GM12878 (cell line): ENCODE data around the gene POMT1. TPM values are rescaled to one million over a fixed set of nuclear protein-coding genes. Genes with fewer than 3 reads are reported as not detected.
A peak's percentile ranks its signal among the peaks of the same experiment; 100 is the strongest.

Source experiments
- ATAC-seq: fragments of 200-7000 bp; cut with Tn5 transposase; 3 replicates; pipeline ENCODE4 v1.9.1; 2020; ENCODE audit warnings: mild to moderate bottlenecking, moderate library complexity
- BruUV-seq: library from RNA; stranded (reverse); fragments of 400-500 nt; replicated peaks from 2 replicates; lab custom pipeline; 2021; lab: Mats Ljungman, UMichigan
- CTCF ChIA-PET: fragments of 300-600 bp; sonication (Branson Sonifier 250); formaldehyde crosslinking; extraction: SDS; loops from one replicate; lab custom pipeline; 2021; ENCODE audit warnings: inconsistent platforms; lab: Yijun Ruan, JAX
- POLR2A ChIA-PET: fragments of 350-600 bp; formaldehyde crosslinking; extraction: SDS; loops from one replicate; lab custom pipeline; 2021; ENCODE audit warnings: inconsistent platforms; lab: Charles Lee
- RAD21 ChIA-PET: fragments of 300-600 bp; sonication (Branson Sonifier 250); formaldehyde crosslinking; loops from one replicate; lab custom pipeline; 2023; ENCODE audit warnings: antibody characterized with exemption; ENCODE audit not compliant: unreplicated experiment; lab: Charles Lee
- SMC1A ChIA-PET: fragments of 300-600 bp; sonication (Branson Sonifier 250); formaldehyde crosslinking; loops from one replicate; lab custom pipeline; 2023; ENCODE audit not compliant: unreplicated experiment, uncharacterized antibody; lab: Charles Lee
- DNase-seq: peaks from one replicate; pipeline ENCODE4 v3.0.0-alpha.2; 2011; ENCODE audit warnings: low read depth, low spot score
- FAIRE-seq: peaks from 3 replicates; lab custom pipeline; 2011; peaks lifted over from hg19 to GRCh38; lab: Jason Lieb, UNC
- H2AFZ ChIP-seq: 2 replicates; pipeline ENCODE4 v1.6.0; 2011; ENCODE audit warnings: low read depth, low read length, control low read depth; ENCODE audit not compliant: control insufficient read depth
- H3K27ac ChIP-seq: 2 replicates; pipeline ENCODE4 v1.5.1; 2011; ENCODE audit warnings: control low read depth; ENCODE audit not compliant: control insufficient read depth, insufficient read depth
- H3K27me3 ChIP-seq, 2 experiments: replicated peaks in 1 of 2; 2 replicates each; pipeline versions ENCODE4 v1.6.0 to v1.6.1; 2011; ENCODE audit warnings: low read length in 1 of 2; ENCODE audit not compliant: control insufficient read depth in 2 of 2, insufficient read depth in 2 of 2
- H3K36me3 ChIP-seq, 2 experiments: 2 replicates each; pipeline ENCODE4 v1.5.1; 2011; ENCODE audit warnings: low read length in 1 of 2; ENCODE audit not compliant: control insufficient read depth in 2 of 2, insufficient read depth in 2 of 2
- H3K4me1 ChIP-seq: 2 replicates; pipeline ENCODE4 v1.6.1; 2011; ENCODE audit warnings: mild to moderate bottlenecking, low read length, moderate library complexity, mixed read lengths; ENCODE audit not compliant: control insufficient read depth, insufficient read depth
- H3K4me2 ChIP-seq: 2 replicates; pipeline ENCODE4 v1.6.0; 2011; ENCODE audit warnings: control low read depth; ENCODE audit not compliant: control insufficient read depth, insufficient read depth
- H3K4me3 ChIP-seq: fragments of 200-600 bp; sonication (generic); 2 replicates; pipeline ENCODE4 v1.5.1; 2016
- H3K79me2 ChIP-seq: 2 replicates; pipeline ENCODE4 v1.6.0; 2011; ENCODE audit warnings: low read length; ENCODE audit not compliant: control insufficient read depth, insufficient read depth
- H3K9ac ChIP-seq: 2 replicates; pipeline ENCODE4 v1.8.0; 2011; ENCODE audit warnings: low read length, control low read depth, mixed read lengths; ENCODE audit not compliant: control insufficient read depth, insufficient read depth
- H3K9me3 ChIP-seq: replicated peaks from 3 replicates; pipeline ENCODE4 v1.5.1; 2011; ENCODE audit warnings: mild to moderate bottlenecking, low read length; ENCODE audit not compliant: control insufficient read depth, insufficient read depth
- H4K20me1 ChIP-seq: 2 replicates; pipeline ENCODE4 v1.6.0; 2011; ENCODE audit not compliant: control insufficient read depth, insufficient read depth
- ASH2L ChIP-seq: fragments of 300-600, 200-600 bp; sonication (generic); IDR thresholded peaks from 2 replicates; pipeline ENCODE4 v1.6.1; 2017; ENCODE audit warnings: low read depth, mild to moderate bottlenecking, borderline replicate concordance
- EZH2 ChIP-seq: IDR thresholded peaks from 2 replicates; pipeline ENCODE4 v1.6.1; 2012; ENCODE audit warnings: low read depth, mild to moderate bottlenecking, control low read depth, inconsistent platforms, low read length, borderline replicate concordance; ENCODE audit not compliant: control insufficient read depth
- NFYA ChIP-seq: IDR thresholded peaks from 2 replicates; pipeline ENCODE4 v1.6.1; 2011; ENCODE audit warnings: low read depth, mild to moderate bottlenecking, low read length, improper control_type of control experiment, borderline replicate concordance
- POLR2AphosphoS2 ChIP-seq: IDR thresholded peaks from 2 replicates; pipeline ENCODE4 v1.6.1; 2011; ENCODE audit warnings: low read depth, mild to moderate bottlenecking, low read length, improper control_type of control experiment, moderate library complexity
- POLR2AphosphoS5 ChIP-seq: IDR thresholded peaks from 2 replicates; pipeline ENCODE4 v1.6.1; 2011; ENCODE audit warnings: mild to moderate bottlenecking, low read length, inconsistent platforms
- RB1 ChIP-seq: fragments of 450-650 bp; formaldehyde crosslinking; IDR thresholded peaks from 2 replicates; pipeline ENCODE4 v1.6.1; 2017; ENCODE audit warnings: mild to moderate bottlenecking, borderline replicate concordance
- SREBF1 ChIP-seq: IDR thresholded peaks from 2 replicates; pipeline ENCODE4 v1.6.1; 2012; ENCODE audit warnings: mild to moderate bottlenecking, low read length
- YBX1 ChIP-seq: fragments of 450-650 bp; IDR thresholded peaks from 2 replicates; pipeline ENCODE4 v1.6.1; 2016; ENCODE audit warnings: antibody characterized with exemption
- WGBS: methylation state at CpG from one replicate; pipeline ENCODE4 v1.1.6; 2016; ENCODE audit warnings: low lambda C conversion rate; ENCODE audit not compliant: insufficient replicate concordance, insufficient coverage; ENCODE audit errors: missing lambda C conversion rate; 5-methylcytosine and 5-hydroxymethylcytosine counted together
- in situ Hi-C: fragments of 300-500 bp; cut with MboI; formaldehyde crosslinking; loops from 9 replicates; pipeline ENCODE4 v1.14.3; 2018; ENCODE audit warnings: mixed read lengths
- intact Hi-C: fragments of 100-400 bp; cut with micrococcal nuclease; formaldehyde crosslinking; loops from one replicate; pipeline ENCODE4 v1.14.2; 2022; ENCODE audit not compliant: unreplicated experiment
- polyA plus RNA-seq, 11 experiments: library from polyadenylated mRNA; depleted of rRNA in 4 of 11; unstranded in 6 of 11; stranded (reverse) in 5 of 11; fragments of >200 nt; fragmentation: Nextera tagmentation in 4 of 11; fragmentation: Illumina TruSeq in 1 of 11; extraction: Ambion mirVana in 4 of 11; extraction: Trizol in 1 of 11; gene quantifications; 1 replicate in 1 of 11; 2 replicates in 10 of 11; pipeline versions ENCODE4 v1.2.1 to v1.2.3, GENCODE V29; 2011 to 2016; ENCODE audit warnings: inconsistent platforms in 2 of 11, missing spikeins in 2 of 11, low read depth in 1 of 11
- total RNA-seq, 4 experiments: library from RNA; depleted of rRNA in 3 of 4; stranded (reverse); fragments of >200 nt in 3 of 4; fragmentation: Illumina TruSeq in 1 of 4; extraction: Trizol in 1 of 4; gene quantifications; 2 replicates each; pipeline versions ENCODE4 v1.2.1 to v1.2.3, GENCODE V29; 2013 to 2021
- TF ChIP-seq, protein P1 (sequence below): fragments of 450-650 bp; IDR thresholded peaks from 2 replicates; pipeline ENCODE4 v1.6.1; 2017; ENCODE audit warnings: mild to moderate bottlenecking, low read depth, inconsistent platforms; ENCODE audit not compliant: poor library complexity, severe bottlenecking

The POMT1 gene
- total and polyA plus RNA-seq, 10 of the 15 experiments (the other 5 are each of a cell fraction or from before 2014, with no cell fraction given) = 1.2 to 19.2 (median 12.6) TPM

DNA sequence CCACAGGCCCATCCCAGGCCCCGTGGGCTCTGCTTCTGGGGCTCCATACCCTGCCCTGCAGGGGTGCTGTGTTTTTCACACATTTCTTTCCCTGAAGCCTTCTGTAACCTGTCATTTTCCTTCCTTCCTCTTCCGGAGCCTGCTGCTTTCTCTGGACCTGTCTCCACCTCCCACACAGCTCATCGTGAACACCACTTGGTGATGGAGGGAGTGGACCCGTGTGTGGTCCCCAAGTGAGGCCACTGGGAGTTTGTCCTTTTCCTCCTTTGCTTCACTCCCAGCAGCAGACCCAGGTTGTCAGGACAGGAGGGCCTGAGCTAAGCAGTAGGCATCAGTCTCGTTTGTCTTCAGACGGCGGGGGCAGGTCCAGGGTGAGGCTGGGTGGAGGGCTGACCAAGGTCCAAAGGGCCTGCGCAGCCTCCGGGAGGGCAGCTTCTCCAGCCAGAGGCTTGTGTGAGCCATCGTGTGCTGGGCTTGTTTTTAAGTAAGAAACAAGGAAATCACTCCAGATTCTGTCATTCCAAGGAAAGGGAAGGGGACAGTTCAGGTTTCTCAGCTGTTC, 5.8 kb upstream of the POMT1 start:
- ChIA-PET RAD21 (no interaction called here), SMC1A (no interaction called here), POLR2A (no interaction called here), CTCF (interaction anchor here (1.3 kb wide), 1 partner anchor 9 kb away, joined by 3 read pairs; no protein-coding TSS in a partner anchor)
- BruUV-seq = no TSS peak
- no peak overlapping the region for H3K9ac ChIP-seq
- H2AFZ ChIP-seq = no peak overlapping the region
- TF ChIP-seq SREBF1 (no peak), POLR2AphosphoS2 (no peak), POLR2AphosphoS5 (0 out of 2 replicates have a peak, but pooled peaks have one; percentile 11), RB1 (no peak), EZH2 (no peak), ASH2L (no peak), NFYA (no peak), YBX1 (no peak)
- TF ChIP-seq, protein P1, sequence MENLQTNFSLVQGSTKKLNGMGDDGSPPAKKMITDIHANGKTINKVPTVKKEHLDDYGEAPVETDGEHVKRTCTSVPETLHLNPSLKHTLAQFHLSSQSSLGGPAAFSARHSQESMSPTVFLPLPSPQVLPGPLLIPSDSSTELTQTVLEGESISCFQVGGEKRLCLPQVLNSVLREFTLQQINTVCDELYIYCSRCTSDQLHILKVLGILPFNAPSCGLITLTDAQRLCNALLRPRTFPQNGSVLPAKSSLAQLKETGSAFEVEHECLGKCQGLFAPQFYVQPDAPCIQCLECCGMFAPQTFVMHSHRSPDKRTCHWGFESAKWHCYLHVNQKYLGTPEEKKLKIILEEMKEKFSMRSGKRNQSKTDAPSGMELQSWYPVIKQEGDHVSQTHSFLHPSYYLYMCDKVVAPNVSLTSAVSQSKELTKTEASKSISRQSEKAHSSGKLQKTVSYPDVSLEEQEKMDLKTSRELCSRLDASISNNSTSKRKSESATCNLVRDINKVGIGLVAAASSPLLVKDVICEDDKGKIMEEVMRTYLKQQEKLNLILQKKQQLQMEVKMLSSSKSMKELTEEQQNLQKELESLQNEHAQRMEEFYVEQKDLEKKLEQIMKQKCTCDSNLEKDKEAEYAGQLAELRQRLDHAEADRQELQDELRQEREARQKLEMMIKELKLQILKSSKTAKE = no peak
- in situ Hi-C loops = no loop called here
- no peaks in the 10 kb centered on the region for H3K27me3 ChIP-seq
- no peaks in the 10 kb centered on the region for H3K4me1 ChIP-seq
- DNase-seq = no peak
- no peaks in the 10 kb centered on the region for H3K9me3 ChIP-seq
- H3K36me3 ChIP-seq = peaks cover 33 to 45% of the 10 kb centered on the region in 2 experiments; a peak in 3 of 4 replicates
- no peak overlapping the region for H3K27ac ChIP-seq
- 87% methylated on average over 9 of the region's 10 CpGs for WGBS
- H3K4me2 ChIP-seq = no peak overlapping the region
- ATAC-seq = no peak
- intact Hi-C loops = no loop called here
- no peaks in the 10 kb centered on the region for H4K20me1 ChIP-seq
- no peak overlapping the region for H3K4me3 ChIP-seq
- H3K79me2 ChIP-seq = no peaks in the 10 kb centered on the region
- no peak for FAIRE-seq
